Thoracic aorta (tissue), 2 donors: ENCODE measurements around the gene RICTOR. TPM values are rescaled to one million over a fixed set of nuclear protein-coding genes. Genes with fewer than 3 reads are reported as not detected.

Experiments
- ATAC-seq: fragments of 150-250 bp; one replicate; pipeline ENCODE4 v1.8.0; 2017; ENCODE audit warnings: low read depth; ENCODE audit not compliant: insufficient number of reproducible peaks, low FRiP score
- DNase-seq: peaks from one replicate; pipeline ENCODE4 v3.0.0-alpha.2; 2020; ENCODE audit warnings: low spot score
- H3K27ac ChIP-seq, 2 donors: fragments of 200-600 bp; sonication (generic); 1 replicate in 1 of 2; 2 replicates in 1 of 2; pipeline ENCODE4 v1.5.1; 2016; ENCODE audit warnings: mild to moderate bottlenecking in 2 of 2, moderate library complexity in 2 of 2
- H3K27me3 ChIP-seq: fragments of 200-600 bp; sonication (generic); replicated peaks from 2 replicates; pipeline ENCODE4 v1.6.0; 2016; ENCODE audit warnings: mild to moderate bottlenecking; ENCODE audit not compliant: insufficient read depth
- H3K36me3 ChIP-seq: fragments of 200-600 bp; sonication (generic); one replicate; pipeline ENCODE4 v1.5.1; 2016
- H3K4me1 ChIP-seq, 2 donors: fragments of 200-600 bp; sonication (generic); 1 replicate in 1 of 2; 2 replicates in 1 of 2; pipeline versions ENCODE4 v1.5.1 to v1.6.0; 2016; ENCODE audit warnings: low read depth in 2 of 2, mild to moderate bottlenecking in 1 of 2; ENCODE audit not compliant: control insufficient read depth in 1 of 2
- H3K4me3 ChIP-seq: fragments of 200-600 bp; sonication (generic); 2 replicates; pipeline ENCODE4 v1.5.1; 2016; ENCODE audit warnings: mild to moderate bottlenecking
- H3K9me3 ChIP-seq: fragments of 200-600 bp; sonication (generic); 2 replicates; pipeline ENCODE4 v1.5.1; 2016
- total RNA-seq, 2 donors: library from RNA; depleted of rRNA; stranded (reverse); fragments of >200 nt; gene quantifications; one replicate each; pipeline versions ENCODE4 v1.1.0 to v1.2.3, GENCODE V29; 2016
- TF ChIP-seq, protein P1 (sequence below): fragments of 200-600 bp; sonication (generic); IDR thresholded peaks from one replicate; pipeline ENCODE4 v1.5.1; 2019; ENCODE audit warnings: antibody characterized with exemption

Gene RICTOR
- total RNA-seq, 2 donors from 2014 or later: 35.6 to 50.4 TPM

- Histone ChIP-seq H3K27ac (no peak overlapping the region), H3K36me3 (no peaks in the 10 kb centered on the region), H3K9me3 (no peaks in the 10 kb centered on the region), H3K27me3 (no peaks in the 10 kb centered on the region), H3K4me1 (peaks cover 0 to 2% of the 10 kb centered on the region in 2 donors), H3K4me3 (no peak overlapping the region)
- ATAC-seq (peak; percentile 55), DNase-seq (no peak)
- TF ChIP-seq, protein P1, sequence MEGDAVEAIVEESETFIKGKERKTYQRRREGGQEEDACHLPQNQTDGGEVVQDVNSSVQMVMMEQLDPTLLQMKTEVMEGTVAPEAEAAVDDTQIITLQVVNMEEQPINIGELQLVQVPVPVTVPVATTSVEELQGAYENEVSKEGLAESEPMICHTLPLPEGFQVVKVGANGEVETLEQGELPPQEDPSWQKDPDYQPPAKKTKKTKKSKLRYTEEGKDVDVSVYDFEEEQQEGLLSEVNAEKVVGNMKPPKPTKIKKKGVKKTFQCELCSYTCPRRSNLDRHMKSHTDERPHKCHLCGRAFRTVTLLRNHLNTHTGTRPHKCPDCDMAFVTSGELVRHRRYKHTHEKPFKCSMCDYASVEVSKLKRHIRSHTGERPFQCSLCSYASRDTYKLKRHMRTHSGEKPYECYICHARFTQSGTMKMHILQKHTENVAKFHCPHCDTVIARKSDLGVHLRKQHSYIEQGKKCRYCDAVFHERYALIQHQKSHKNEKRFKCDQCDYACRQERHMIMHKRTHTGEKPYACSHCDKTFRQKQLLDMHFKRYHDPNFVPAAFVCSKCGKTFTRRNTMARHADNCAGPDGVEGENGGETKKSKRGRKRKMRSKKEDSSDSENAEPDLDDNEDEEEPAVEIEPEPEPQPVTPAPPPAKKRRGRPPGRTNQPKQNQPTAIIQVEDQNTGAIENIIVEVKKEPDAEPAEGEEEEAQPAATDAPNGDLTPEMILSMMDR: no peak
These were observed 19.2 kb upstream of the RICTOR start for GRCh38 chr5:39093352-39093751.

- H3K9me3 ChIP-seq: no peaks in the 10 kb centered on the region
- no peak overlapping the region for H3K4me3 ChIP-seq
- DNase-seq: no peak
- no peaks in the 10 kb centered on the region for H3K36me3 ChIP-seq
- no peak for ATAC-seq
- H3K27ac ChIP-seq: no peak overlapping the region
- no peaks in the 10 kb centered on the region for H3K27me3 ChIP-seq
- H3K4me1 ChIP-seq: peaks cover 0 to 2% of the 10 kb centered on the region in 2 donors
- TF ChIP-seq, protein P1: no peak
These were observed 18.6 kb upstream of the RICTOR start for GRCh38 chr5:39092581-39093351.

GRCh38 chr5:39091940-39092580 is 17.9 kb upstream of the RICTOR start:
- H3K4me1 ChIP-seq: peaks cover 0 to 2% of the 10 kb centered on the region in 2 donors
- no peak for ATAC-seq
- H3K9me3 ChIP-seq: no peaks in the 10 kb centered on the region
- no peaks in the 10 kb centered on the region for H3K27me3 ChIP-seq
- H3K36me3 ChIP-seq: no peaks in the 10 kb centered on the region
- TF ChIP-seq, protein P1: no peak
- H3K27ac ChIP-seq: no peak overlapping the region
- H3K4me3 ChIP-seq: no peak overlapping the region
- DNase-seq: no peak

DNA sequence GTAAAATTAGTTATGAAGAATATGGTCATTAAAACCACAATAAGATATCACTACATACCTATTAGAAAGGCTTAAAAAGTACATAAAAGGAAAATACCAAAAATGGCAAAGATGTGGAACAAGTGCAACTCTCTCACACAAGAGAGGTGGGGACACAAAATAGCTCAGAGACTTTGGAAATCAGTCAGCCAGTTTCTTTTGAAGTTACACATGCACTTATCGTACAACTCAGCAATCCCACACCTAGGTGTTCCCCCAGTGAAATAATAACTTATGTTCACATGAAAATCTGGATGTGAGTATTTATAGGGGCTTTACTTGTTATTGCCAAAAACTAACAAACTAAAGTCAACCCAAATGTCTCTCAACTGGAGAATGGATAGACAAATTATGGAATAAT is 9.8 kb upstream of the RICTOR start:
- no peaks in the 10 kb centered on the region for H3K36me3 ChIP-seq
- no peak overlapping the region for H3K27ac ChIP-seq
- TF ChIP-seq, protein P1: no peak
- no peaks in the 10 kb centered on the region for H3K27me3 ChIP-seq
- DNase-seq (no peak), ATAC-seq (no peak)
- no peaks in the 10 kb centered on the region for H3K9me3 ChIP-seq
- H3K4me3 ChIP-seq: no peak overlapping the region
- H3K4me1 ChIP-seq: no peaks in the 10 kb centered on the region

DNA sequence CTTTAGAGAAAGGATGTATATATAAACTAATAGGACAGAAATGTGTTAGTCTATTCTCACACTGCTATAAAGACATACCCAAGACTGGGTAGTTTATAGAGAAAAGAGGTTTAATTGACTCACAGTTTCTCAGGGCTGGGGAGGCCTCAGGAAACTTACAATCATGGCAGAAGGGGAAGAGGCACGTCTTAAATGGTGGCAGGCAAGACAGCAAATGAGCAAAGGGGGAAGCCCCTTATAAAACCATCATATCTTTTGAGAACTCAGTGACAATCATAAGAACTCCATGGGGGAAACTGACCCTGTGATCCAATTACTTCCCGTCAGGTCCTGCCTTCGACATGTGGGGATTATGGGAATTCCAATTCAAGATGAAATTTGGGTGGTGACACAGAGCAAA is 8.8 kb upstream of the RICTOR start:
- no peak overlapping the region for H3K4me3 ChIP-seq
- TF ChIP-seq, protein P1: no peak

More for the DNA sequence above, 8.8 kb upstream of the RICTOR start:
- Histone ChIP-seq H3K36me3 (no peaks in the 10 kb centered on the region), H3K27me3 (no peaks in the 10 kb centered on the region), H3K4me1 (no peaks in the 10 kb centered on the region), H3K9me3 (no peaks in the 10 kb centered on the region), H3K27ac (no peak overlapping the region)
- DNase-seq (no peak), ATAC-seq (no peak)
